NCI-H2107 treated with DMSO at 0.1 percent for 48 hours (cell line): ENCODE data around the gene UMAD1.
A peak's percentile ranks its signal among the peaks of the same experiment; 100 is the strongest.

Experiments
- DNase-seq: peaks from one replicate; lab custom pipeline; 2025; ENCODE audit not compliant: unreplicated experiment; lab: John Stamatoyannopoulos, UW

UMAD1 gene

GRCh38 chr7:7918736-7919448 lies 278.3 kb downstream of the UMAD1 start:
- no peak for DNase-seq

- DNase-seq: no peak
These were observed 278.9 kb downstream of the UMAD1 start for GRCh38 chr7:7919449-7919945.

GRCh38 chr7:7920056-7920455 lies 279.5 kb downstream of the UMAD1 start:
- no peak for DNase-seq

- DNase-seq: peak; percentile 91
These were observed 279.9 kb downstream of the UMAD1 start for GRCh38 chr7:7920481-7920880.

GRCh38 chr7:7921830-7922229 lies 281.3 kb downstream of the UMAD1 start:
- peak; percentile 54 for DNase-seq

- peak; percentile 76 for DNase-seq
These were observed 282.3 kb downstream of the UMAD1 start for GRCh38 chr7:7922684-7923385.

GRCh38 chr7:7923818-7924217 lies 283.3 kb downstream of the UMAD1 start:
- DNase-seq: no peak

GRCh38 chr7:7924303-7924702 lies 283.8 kb downstream of the UMAD1 start:
- DNase-seq: peak; percentile 23
